Measurements from ENCODE around the gene CLHC1. TPM values are rescaled to one million over a fixed set of nuclear protein-coding genes. Genes with fewer than 3 reads are reported as not detected.

The CLHC1 gene
- polyA plus RNA-seq, 3 donors: 2.4 to 5.0 TPM; not detected in 1

- no peaks in the 10 kb centered on the region for H3K4me1 Mint-ChIP-seq
- Histone ChIP-seq H3K9me3 (replicated peaks in 1 of 2; ENCODE audit: control insufficient read depth in 1 of 2, insufficient read depth in 1 of 2, low read length in 2 of 2) (peaks cover 0 to 1% of the 10 kb centered on the region in 2 donors), H3K4me1 (ENCODE audit: control insufficient read depth in 1 of 2, insufficient read depth in 2 of 2, low read length in 2 of 2) (no peaks in the 10 kb centered on the region), H3K4me3 (replicated peaks in 1 of 3; ENCODE audit: low read depth in 2 of 3, low read length in 3 of 3) (no peak overlapping the region), H3K27me3 (ENCODE audit: control insufficient read depth in 2 of 2, insufficient read depth in 2 of 2, low read length in 2 of 2) (no peaks in the 10 kb centered on the region), H3K4me2 (replicated peaks; ENCODE audit: extremely low read depth, low read length, poor library complexity, severe bottlenecking) (no peak overlapping the region), H3K36me3 (replicated peaks in 1 of 2; ENCODE audit: control insufficient read depth in 1 of 2, insufficient read depth in 2 of 2, low read length in 2 of 2) (no peaks in the 10 kb centered on the region), H3K27ac (ENCODE audit: low read depth in 1 of 2, low read length in 2 of 2) (no peak overlapping the region), H4K20me1 (ENCODE audit: insufficient read depth, low read length) (no peaks in the 10 kb centered on the region), H3K9ac (ENCODE audit: insufficient read depth, low read length, poor library complexity, severe bottlenecking) (no peak overlapping the region), H2AFZ (ENCODE audit: insufficient read depth, low read depth, low read length, poor library complexity, severe bottlenecking) (no peak overlapping the region), H3K79me2 (ENCODE audit: insufficient read depth, low read length) (no peaks in the 10 kb centered on the region)
- intact Hi-C loops (cut with micrococcal nuclease): no loop called here
- TF ChIP-seq, protein P1, sequence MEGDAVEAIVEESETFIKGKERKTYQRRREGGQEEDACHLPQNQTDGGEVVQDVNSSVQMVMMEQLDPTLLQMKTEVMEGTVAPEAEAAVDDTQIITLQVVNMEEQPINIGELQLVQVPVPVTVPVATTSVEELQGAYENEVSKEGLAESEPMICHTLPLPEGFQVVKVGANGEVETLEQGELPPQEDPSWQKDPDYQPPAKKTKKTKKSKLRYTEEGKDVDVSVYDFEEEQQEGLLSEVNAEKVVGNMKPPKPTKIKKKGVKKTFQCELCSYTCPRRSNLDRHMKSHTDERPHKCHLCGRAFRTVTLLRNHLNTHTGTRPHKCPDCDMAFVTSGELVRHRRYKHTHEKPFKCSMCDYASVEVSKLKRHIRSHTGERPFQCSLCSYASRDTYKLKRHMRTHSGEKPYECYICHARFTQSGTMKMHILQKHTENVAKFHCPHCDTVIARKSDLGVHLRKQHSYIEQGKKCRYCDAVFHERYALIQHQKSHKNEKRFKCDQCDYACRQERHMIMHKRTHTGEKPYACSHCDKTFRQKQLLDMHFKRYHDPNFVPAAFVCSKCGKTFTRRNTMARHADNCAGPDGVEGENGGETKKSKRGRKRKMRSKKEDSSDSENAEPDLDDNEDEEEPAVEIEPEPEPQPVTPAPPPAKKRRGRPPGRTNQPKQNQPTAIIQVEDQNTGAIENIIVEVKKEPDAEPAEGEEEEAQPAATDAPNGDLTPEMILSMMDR (IDR thresholded peaks at IDR 0.05): no peak
- peaks cover 0 to 2% of the 10 kb centered on the region in 2 donors for H3K36me3 Mint-ChIP-seq
- H3K9me3 Mint-ChIP-seq: peaks cover 7 to 19% (median 12%) of the 10 kb centered on the region in 7 donors
- H3K27me3 Mint-ChIP-seq (ENCODE audit: low read depth in 3 of 3): peaks cover 0 to 3% (median 1%) of the 10 kb centered on the region in 3 donors
- DNase-seq: no peak
- H3K4me3 Mint-ChIP-seq: no peak overlapping the region
- WGBS (ENCODE audit: insufficient coverage): no CpG with 5 or more reads among the region's 2 CpGs
- no peak overlapping the region for H3K27ac Mint-ChIP-seq
Observed at GRCh38 chr2:55204950-55205349, 27.1 kb downstream of the CLHC1 start.

DNA sequence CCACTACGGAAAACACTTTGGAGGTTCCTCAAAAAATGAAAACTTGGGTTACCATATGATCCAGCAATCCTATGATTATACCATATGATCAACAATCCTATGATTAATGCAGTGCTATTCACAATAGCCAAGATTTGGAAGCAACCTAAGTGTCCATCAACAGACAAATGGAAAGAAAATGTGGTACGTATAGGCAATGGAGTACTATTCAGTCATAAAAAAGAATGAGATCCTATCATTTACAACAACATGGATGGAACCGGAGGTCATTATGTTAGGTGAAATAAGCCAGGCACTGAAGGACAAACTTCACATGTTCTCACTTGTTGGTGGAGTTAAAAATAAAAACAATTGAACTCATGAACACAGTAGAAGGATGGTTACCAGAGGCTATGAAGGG is 27.6 kb downstream of the CLHC1 start:
- no peaks in the 10 kb centered on the region for H4K20me1 ChIP-seq (ENCODE audit: insufficient read depth, low read length)
- H3K4me1 ChIP-seq (ENCODE audit: control insufficient read depth in 1 of 2, insufficient read depth in 2 of 2, low read length in 2 of 2): no peaks in the 10 kb centered on the region
- no peak overlapping the region for H2AFZ ChIP-seq (ENCODE audit: insufficient read depth, low read depth, low read length, poor library complexity, severe bottlenecking)
- no peak for DNase-seq
- WGBS (ENCODE audit: insufficient coverage): no CpG with 5 or more reads among the region's 3 CpGs
- H3K4me2 ChIP-seq (replicated peaks; ENCODE audit: extremely low read depth, low read length, poor library complexity, severe bottlenecking): no peak overlapping the region
- H3K9ac ChIP-seq (ENCODE audit: insufficient read depth, low read length, poor library complexity, severe bottlenecking): no peak overlapping the region
- H3K79me2 ChIP-seq (ENCODE audit: insufficient read depth, low read length): no peaks in the 10 kb centered on the region
- no peaks in the 10 kb centered on the region for H3K27me3 ChIP-seq (ENCODE audit: control insufficient read depth in 2 of 2, insufficient read depth in 2 of 2, low read length in 2 of 2)
- H3K27ac ChIP-seq (ENCODE audit: low read depth in 1 of 2, low read length in 2 of 2): no peak overlapping the region
- intact Hi-C loops (cut with micrococcal nuclease): no loop called here
- H3K9me3 ChIP-seq (replicated peaks in 1 of 2; ENCODE audit: control insufficient read depth in 1 of 2, insufficient read depth in 1 of 2, low read length in 2 of 2): peaks cover 0 to 4% of the 10 kb centered on the region in 2 donors
- Mint-ChIP-seq H3K27ac (no peak overlapping the region), H3K9me3 (peaks cover 7 to 23% (median 14%) of the 10 kb centered on the region in 7 donors), H3K4me3 (no peak overlapping the region), H3K27me3 (ENCODE audit: low read depth in 3 of 3) (peaks cover 0 to 3% (median 1%) of the 10 kb centered on the region in 3 donors), H3K36me3 (peaks cover 0 to 2% of the 10 kb centered on the region in 2 donors), H3K4me1 (no peaks in the 10 kb centered on the region)
- H3K4me3 ChIP-seq (replicated peaks in 1 of 3; ENCODE audit: low read depth in 2 of 3, low read length in 3 of 3): no peak overlapping the region
- no peaks in the 10 kb centered on the region for H3K36me3 ChIP-seq (replicated peaks in 1 of 2; ENCODE audit: control insufficient read depth in 1 of 2, insufficient read depth in 2 of 2, low read length in 2 of 2)
- TF ChIP-seq, protein P1 (IDR thresholded peaks at IDR 0.05): no peak
